Measurements from ENCODE around the gene EARS2.

DNA sequence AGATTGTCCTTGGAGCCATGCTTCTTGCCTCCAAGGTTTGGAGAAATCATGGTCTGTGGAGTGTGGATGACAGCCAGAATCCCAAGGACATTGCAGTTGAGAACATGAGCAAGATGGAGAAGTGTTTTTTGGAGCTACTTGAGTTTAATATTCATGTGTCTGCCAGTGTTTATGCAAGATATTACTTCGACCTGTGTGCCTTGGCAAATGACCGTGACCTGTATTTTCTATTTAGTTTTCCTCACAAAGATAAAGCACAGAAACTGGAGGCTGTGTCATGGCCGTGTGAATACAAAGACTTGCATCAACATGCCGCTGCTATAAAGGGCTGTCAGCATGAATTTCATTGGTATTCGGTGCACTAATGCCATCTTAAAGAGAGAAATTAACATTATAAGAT, 55.9 kb downstream of the EARS2 start:
- TF ChIP-seq POLR2AphosphoS5 (IDR thresholded peaks at IDR 0.05; ENCODE audit: low read depth, low read length) (no peak), TCF12 (IDR thresholded peaks at IDR 0.05; ENCODE audit: low read depth, low read length) (no peak), NRF1 (IDR thresholded peaks at IDR 0.05; ENCODE audit: low read depth, low read length) (no peak), EZH2 (IDR thresholded peaks at IDR 0.05; ENCODE audit: low read depth, low read length, severe bottlenecking) (no peak)
- TF ChIP-seq, protein P1, sequence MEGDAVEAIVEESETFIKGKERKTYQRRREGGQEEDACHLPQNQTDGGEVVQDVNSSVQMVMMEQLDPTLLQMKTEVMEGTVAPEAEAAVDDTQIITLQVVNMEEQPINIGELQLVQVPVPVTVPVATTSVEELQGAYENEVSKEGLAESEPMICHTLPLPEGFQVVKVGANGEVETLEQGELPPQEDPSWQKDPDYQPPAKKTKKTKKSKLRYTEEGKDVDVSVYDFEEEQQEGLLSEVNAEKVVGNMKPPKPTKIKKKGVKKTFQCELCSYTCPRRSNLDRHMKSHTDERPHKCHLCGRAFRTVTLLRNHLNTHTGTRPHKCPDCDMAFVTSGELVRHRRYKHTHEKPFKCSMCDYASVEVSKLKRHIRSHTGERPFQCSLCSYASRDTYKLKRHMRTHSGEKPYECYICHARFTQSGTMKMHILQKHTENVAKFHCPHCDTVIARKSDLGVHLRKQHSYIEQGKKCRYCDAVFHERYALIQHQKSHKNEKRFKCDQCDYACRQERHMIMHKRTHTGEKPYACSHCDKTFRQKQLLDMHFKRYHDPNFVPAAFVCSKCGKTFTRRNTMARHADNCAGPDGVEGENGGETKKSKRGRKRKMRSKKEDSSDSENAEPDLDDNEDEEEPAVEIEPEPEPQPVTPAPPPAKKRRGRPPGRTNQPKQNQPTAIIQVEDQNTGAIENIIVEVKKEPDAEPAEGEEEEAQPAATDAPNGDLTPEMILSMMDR (IDR thresholded peaks at IDR 0.05; ENCODE audit: control extremely low read depth in 1 of 3, insufficient read depth in 1 of 3, low read depth in 1 of 3, low read length in 3 of 3): no peak
